HepG2 (cell line): ENCODE results near the gene UNC13D. TPM values are rescaled to one million over a fixed set of nuclear protein-coding genes. Genes with fewer than 3 reads are reported as not detected.

ENCODE experiments used
- CREB3 ChIP-seq: sonication (generic); formaldehyde crosslinking; IDR thresholded peaks from 2 replicates; pipeline ENCODE4 v1.5.0; 2020; ENCODE audit warnings: missing genetic modification reagents
- DNMT1 ChIP-seq: sonication (generic); formaldehyde crosslinking; IDR thresholded peaks from 2 replicates; pipeline ENCODE4 v1.5.1; 2020; ENCODE audit warnings: mild to moderate bottlenecking, missing genetic modification reagents
- FOSL2 ChIP-seq: sonication (generic); formaldehyde crosslinking; IDR thresholded peaks from 2 replicates; pipeline ENCODE4 v1.4.0; 2020; ENCODE audit warnings: missing genetic modification reagents
- GATAD1 ChIP-seq: IDR thresholded peaks from 2 replicates; pipeline ENCODE4 v1.6.1; 2016; ENCODE audit warnings: missing genetic modification reagents, missing compliant biosample characterization
- GMEB1 ChIP-seq: sonication (generic); formaldehyde crosslinking; IDR thresholded peaks from 2 replicates; pipeline ENCODE4 v1.5.1; 2020; ENCODE audit warnings: missing genetic modification reagents, mild to moderate bottlenecking, borderline replicate concordance
- HMG20A ChIP-seq: IDR thresholded peaks from 2 replicates; pipeline ENCODE4 v1.6.1; 2016; ENCODE audit warnings: borderline replicate concordance
- NKX3-1 ChIP-seq: sonication (generic); formaldehyde crosslinking; IDR thresholded peaks from 2 replicates; pipeline ENCODE4 v1.5.0; 2020; ENCODE audit warnings: missing genetic modification reagents
- NR2C2 ChIP-seq: sonication (generic); formaldehyde crosslinking; IDR thresholded peaks from 2 replicates; pipeline ENCODE4 v1.4.0; 2020; ENCODE audit warnings: missing genetic modification reagents, mild to moderate bottlenecking, moderate library complexity, borderline replicate concordance
- POGK ChIP-seq: sonication (generic); formaldehyde crosslinking; conservative IDR thresholded peaks from 2 replicates; pipeline ENCODE4 v1.8.0; 2022; ENCODE audit warnings: mild to moderate bottlenecking, moderate library complexity, missing genetic modification reagents
- PTBP1 ChIP-seq: fragments of 200-400 bp; formaldehyde crosslinking; IDR thresholded peaks from 2 replicates; pipeline ENCODE4 v1.6.1; 2018; ENCODE audit warnings: low read length, low read depth; ENCODE audit not compliant: poor library complexity, severe bottlenecking
- REPIN1 ChIP-seq: sonication (generic); formaldehyde crosslinking; IDR thresholded peaks from 2 replicates; pipeline ENCODE4 v1.8.0; 2022; ENCODE audit warnings: missing genetic modification reagents, low read depth, mild to moderate bottlenecking, borderline replicate concordance
- RFXANK ChIP-seq: IDR thresholded peaks from 2 replicates; pipeline ENCODE4 v1.6.1; 2016
- SSRP1 ChIP-seq: IDR thresholded peaks from 2 replicates; pipeline ENCODE4 v1.6.1; 2016; ENCODE audit warnings: control low read depth
- TOPORS ChIP-seq: sonication (generic); formaldehyde crosslinking; IDR thresholded peaks from 2 replicates; pipeline ENCODE4 v1.8.0; 2023; ENCODE audit warnings: mild to moderate bottlenecking, missing genetic modification reagents
- ZHX1 ChIP-seq: sonication (generic); formaldehyde crosslinking; IDR thresholded peaks from 2 replicates; pipeline ENCODE4 v1.8.1; 2022; ENCODE audit warnings: low read depth, mild to moderate bottlenecking, missing genetic modification reagents
- ZNF280B ChIP-seq: sonication (generic); formaldehyde crosslinking; IDR thresholded peaks from 2 replicates; pipeline ENCODE4 v1.5.0; 2020; ENCODE audit warnings: missing genetic modification reagents, mild to moderate bottlenecking, borderline replicate concordance
- ZNF484 ChIP-seq: sonication (generic); formaldehyde crosslinking; IDR thresholded peaks from 2 replicates; pipeline ENCODE4 v1.5.1; 2020; ENCODE audit warnings: mild to moderate bottlenecking, low read depth, missing genetic modification reagents, borderline replicate concordance
- ZNF782 ChIP-seq: sonication (generic); formaldehyde crosslinking; IDR thresholded peaks from 2 replicates; pipeline ENCODE4 v1.4.0; 2020; ENCODE audit warnings: missing genetic modification reagents, mild to moderate bottlenecking, borderline replicate concordance
- ZSCAN20 ChIP-seq: sonication (generic); formaldehyde crosslinking; IDR thresholded peaks from 2 replicates; pipeline ENCODE4 v1.4.0; 2020; ENCODE audit warnings: missing genetic modification reagents, mild to moderate bottlenecking, borderline replicate concordance
- polyA plus RNA-seq, 8 experiments: library from polyadenylated mRNA; depleted of rRNA in 3 of 8; stranded (reverse) in 7 of 8; unstranded in 1 of 8; fragments of >200 nt; fragmentation: Illumina TruSeq in 4 of 8; extraction: Trizol in 4 of 8; gene quantifications; 2 replicates each; pipeline versions ENCODE4 v1.2.1 to v1.2.3, GENCODE V29; 2011 to 2016; ENCODE audit warnings: low read depth in 4 of 8, missing spikeins in 1 of 8, mixed read lengths in 1 of 8; ENCODE audit not compliant: insufficient read depth in 1 of 8
- total RNA-seq, 5 experiments: library from RNA; depleted of rRNA; stranded (reverse); fragments of >200 nt; fragmentation: Illumina TruSeq; extraction: Trizol; gene quantifications; 2 replicates each; pipeline ENCODE4 v1.2.3, GENCODE V29; 2016; ENCODE audit warnings: low read depth in 1 of 5

UNC13D gene
- total and polyA plus RNA-seq, 2 of the 13 experiments (the other 11 are each of a cell fraction or from before 2014, with no cell fraction given), result 29.7 to 42.7 TPM

- TF ChIP-seq TOPORS (CRISPR knock-in tag) (no peak), FOSL2 (CRISPR knock-in tag) (no peak), ZHX1 (no peak), DNMT1 (CRISPR knock-in tag) (no peak), NKX3-1 (no peak), HMG20A (peak; percentile 2; the same call in 1 of the 2 replicates), ZNF782 (CRISPR knock-in tag) (no peak), GATAD1 (CRISPR knock-in tag) (peak; percentile 24), CREB3 (CRISPR knock-in tag) (no peak), ZSCAN20 (no peak), NR2C2 (CRISPR knock-in tag) (0 out of 2 replicates have a peak, but pooled peaks have one; percentile 8), SSRP1 (CRISPR knock-in tag) (no peak), PTBP1 (no peak), ZNF484 (CRISPR knock-in tag) (no peak), GMEB1 (0 out of 2 replicates have a peak, but pooled peaks have one; percentile 73), RFXANK (0 out of 2 replicates have a peak, but pooled peaks have one; percentile 16), ZNF280B (no peak), POGK (CRISPR knock-in tag) (no peak), REPIN1 (no peak)
Measured at GRCh38 chr17:75779987-75780889, 64.0 kb downstream of the UNC13D start (continued).
